ENCODE measurements around the gene CORO1C.
"Not testable (repeated sequence)": the region's sequence is repeated elsewhere in the genome, so short reads cannot be mapped to it uniquely, and the experiment has no call there.

The CORO1C gene

DNA sequence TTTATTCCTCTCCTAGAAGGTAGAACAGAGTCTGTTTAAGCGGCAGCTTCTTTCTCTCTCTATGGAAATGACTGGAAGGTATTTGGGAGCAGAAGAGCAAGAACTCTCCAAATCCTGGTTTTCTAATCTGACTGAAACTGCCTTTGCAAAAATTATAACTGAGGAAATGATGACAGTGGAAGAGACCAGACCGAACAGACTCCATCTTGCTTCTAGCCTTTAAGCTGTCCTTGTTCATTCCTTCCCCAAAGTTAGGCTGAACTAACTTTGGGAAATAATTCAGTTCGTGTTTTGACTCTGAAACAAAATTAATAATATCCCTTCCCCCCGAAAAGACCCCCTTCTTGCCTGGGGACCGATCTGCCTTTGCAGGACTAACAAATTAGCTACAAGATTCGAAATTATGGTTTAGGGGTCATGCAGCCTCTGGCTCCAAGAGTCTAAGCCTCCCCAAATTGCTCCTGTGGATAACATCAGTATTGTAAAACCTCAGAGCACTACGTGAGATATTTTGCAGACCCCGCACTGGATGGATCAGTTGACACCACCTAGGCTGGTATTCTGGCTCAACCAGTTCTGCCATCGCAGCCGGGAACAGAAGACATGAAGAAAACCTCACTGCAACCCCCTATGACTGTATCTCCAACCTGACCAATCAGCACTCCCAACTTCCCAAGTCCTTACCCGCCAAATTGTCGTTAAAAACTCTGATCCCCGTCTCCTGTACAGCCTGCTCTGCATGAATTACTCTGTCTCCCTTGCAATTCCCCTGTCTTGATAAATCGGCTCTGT lies 111.8 kb downstream of the CORO1C start:
- Histone ChIP-seq H3K27ac (ENCODE audit: low read length) (no peak overlapping the region), H3K9ac (ENCODE audit: low read length in 2 of 2) (no peak overlapping the region), H3K36me3 (ENCODE audit: control insufficient read depth in 2 of 2, insufficient read depth in 2 of 2, low read length in 2 of 2) (no peaks in the 10 kb centered on the region), H3K9me3 (ENCODE audit: control insufficient read depth in 2 of 2, low read length in 2 of 2) (no peaks in the 10 kb centered on the region), H3K4me1 (ENCODE audit: control insufficient read depth, insufficient read depth, low read length) (no peaks in the 10 kb centered on the region), H3K27me3 (ENCODE audit: control insufficient read depth in 1 of 2, insufficient read depth in 2 of 2, low read length in 2 of 2) (no peaks in the 10 kb centered on the region), H3K4me3 (ENCODE audit: low read length in 2 of 2) (no peak overlapping the region)

DNA sequence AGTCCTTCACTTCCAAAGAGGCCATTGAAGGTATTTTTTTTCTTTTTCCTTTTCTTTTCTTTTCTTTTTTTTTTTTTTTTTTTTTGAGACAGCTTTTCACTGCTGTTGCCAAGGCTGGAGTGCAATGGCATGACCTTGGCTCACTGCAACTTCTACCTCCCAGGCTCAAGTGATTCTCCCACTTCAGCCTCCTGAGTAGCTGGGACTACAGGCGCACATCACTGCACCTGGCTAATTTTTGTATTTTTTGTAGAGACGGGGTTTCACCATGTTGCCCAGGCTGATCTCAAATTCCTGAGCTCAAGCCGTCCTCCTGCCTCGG lies 112.4 kb downstream of the CORO1C start:
- H3K27ac ChIP-seq (ENCODE audit: low read length); H3K4me3 ChIP-seq (ENCODE audit: low read length in 2 of 2); H3K27me3 ChIP-seq (ENCODE audit: control insufficient read depth in 1 of 2, insufficient read depth in 2 of 2, low read length in 2 of 2); H3K36me3 ChIP-seq (ENCODE audit: control insufficient read depth in 2 of 2, insufficient read depth in 2 of 2, low read length in 2 of 2); H3K9me3 ChIP-seq (ENCODE audit: control insufficient read depth in 2 of 2, low read length in 2 of 2); H3K9ac ChIP-seq (ENCODE audit: low read length in 2 of 2); H3K4me1 ChIP-seq (ENCODE audit: control insufficient read depth, insufficient read depth, low read length): not testable (repeated sequence)

DNA sequence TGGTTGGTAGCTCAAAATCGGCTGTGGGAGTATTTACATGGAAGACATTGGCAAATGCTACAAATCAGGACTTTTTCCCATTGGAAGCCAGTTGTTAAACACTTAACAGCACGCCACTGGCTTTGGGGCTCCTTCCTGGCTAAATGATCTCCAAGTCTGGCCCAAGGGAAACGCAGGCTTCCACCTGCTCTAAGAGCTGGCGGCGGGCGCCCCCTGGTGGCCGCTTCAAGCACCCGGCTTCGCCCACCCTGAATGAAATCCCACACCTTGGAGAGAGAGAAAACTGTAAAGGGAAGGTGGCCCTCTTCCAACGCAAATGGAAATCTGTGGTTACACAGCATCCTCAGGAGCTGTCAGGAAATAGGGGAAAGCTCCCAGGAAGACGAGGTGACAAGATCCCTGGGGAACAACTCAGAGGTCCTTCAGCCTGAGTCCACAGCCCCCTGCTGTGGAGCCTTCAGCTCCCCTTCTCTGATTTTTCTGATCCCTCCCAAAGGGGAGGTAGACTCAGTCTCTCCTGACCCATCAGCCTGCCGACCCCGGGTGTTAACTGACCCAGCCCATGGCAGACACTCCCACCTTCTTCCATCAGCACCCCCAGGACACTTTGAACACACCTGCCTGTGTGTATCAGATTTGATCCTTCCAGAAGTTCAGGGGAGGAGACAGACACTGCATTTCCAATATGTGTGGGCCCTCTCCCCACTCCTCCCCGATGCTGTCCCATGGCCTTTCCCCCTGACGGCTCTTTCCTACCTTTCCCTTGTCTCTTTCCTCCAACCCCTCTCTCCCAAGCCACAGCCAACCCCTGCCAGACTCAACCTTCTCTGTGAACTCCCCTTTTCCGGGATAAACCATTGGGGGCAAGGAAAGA lies 113.0 kb downstream of the CORO1C start:
- Histone ChIP-seq H3K9me3 (ENCODE audit: control insufficient read depth in 2 of 2, low read length in 2 of 2) (no peaks in the 10 kb centered on the region), H3K4me3 (ENCODE audit: low read length in 2 of 2) (no peak overlapping the region), H3K27me3 (ENCODE audit: control insufficient read depth in 1 of 2, insufficient read depth in 2 of 2, low read length in 2 of 2) (no peaks in the 10 kb centered on the region), H3K4me1 (ENCODE audit: control insufficient read depth, insufficient read depth, low read length) (peaks cover 2% of the 10 kb centered on the region), H3K36me3 (ENCODE audit: control insufficient read depth in 2 of 2, insufficient read depth in 2 of 2, low read length in 2 of 2) (no peaks in the 10 kb centered on the region), H3K27ac (ENCODE audit: low read length) (no peak overlapping the region), H3K9ac (ENCODE audit: low read length in 2 of 2) (no peak overlapping the region)

DNA sequence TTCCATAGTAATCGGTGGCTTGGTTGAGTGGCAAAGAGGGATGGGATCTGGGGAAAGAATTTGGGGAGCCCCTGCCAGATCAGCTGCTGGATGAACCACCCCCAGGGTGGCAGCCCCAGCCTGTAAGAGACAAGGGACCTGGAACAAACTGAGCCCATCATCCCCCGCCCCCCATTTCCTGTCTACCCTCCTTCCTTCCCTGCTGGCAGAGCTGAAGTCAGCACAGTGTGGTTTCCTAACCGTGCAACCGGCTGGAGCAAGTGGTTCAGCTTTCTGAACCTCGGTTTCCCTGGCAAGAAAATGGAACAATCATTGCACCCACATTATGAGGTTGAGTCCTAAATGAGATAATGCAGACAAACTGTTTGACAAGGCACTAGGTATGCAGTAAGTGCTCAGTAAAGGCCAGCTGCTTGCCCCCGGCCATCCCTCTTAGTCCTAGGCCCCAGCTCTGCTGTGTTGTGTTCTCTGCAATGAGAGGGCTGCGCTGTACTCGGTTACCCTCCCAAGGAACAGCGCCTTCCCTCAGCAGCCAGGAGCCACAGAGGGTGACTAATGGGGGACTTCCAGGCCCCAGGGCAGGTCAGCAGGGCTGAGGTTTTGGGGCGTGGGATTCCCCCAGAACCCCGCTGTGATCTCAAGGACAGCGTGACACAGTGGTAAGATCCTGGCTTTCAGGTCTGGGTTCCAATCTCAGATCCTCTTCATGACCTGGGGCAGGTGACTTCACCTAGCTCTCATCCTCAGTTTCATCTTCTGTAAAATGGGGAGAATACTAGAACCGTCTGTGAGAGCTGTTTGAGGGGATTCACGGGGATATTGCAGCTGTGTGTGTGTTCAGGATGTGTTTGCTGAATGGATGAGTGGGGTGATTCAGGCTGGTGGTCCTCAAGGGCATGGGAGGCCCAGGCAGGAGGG lies 114.1 kb downstream of the CORO1C start:
- Histone ChIP-seq H3K27me3 (ENCODE audit: control insufficient read depth in 1 of 2, insufficient read depth in 2 of 2, low read length in 2 of 2) (no peaks in the 10 kb centered on the region), H3K9ac (ENCODE audit: low read length in 2 of 2) (no peak overlapping the region), H3K9me3 (ENCODE audit: control insufficient read depth in 2 of 2, low read length in 2 of 2) (no peaks in the 10 kb centered on the region), H3K4me1 (ENCODE audit: control insufficient read depth, insufficient read depth, low read length) (peaks cover 2% of the 10 kb centered on the region), H3K4me3 (ENCODE audit: low read length in 2 of 2) (no peak overlapping the region), H3K36me3 (ENCODE audit: control insufficient read depth in 2 of 2, insufficient read depth in 2 of 2, low read length in 2 of 2) (no peaks in the 10 kb centered on the region), H3K27ac (ENCODE audit: low read length) (no peak overlapping the region)

DNA sequence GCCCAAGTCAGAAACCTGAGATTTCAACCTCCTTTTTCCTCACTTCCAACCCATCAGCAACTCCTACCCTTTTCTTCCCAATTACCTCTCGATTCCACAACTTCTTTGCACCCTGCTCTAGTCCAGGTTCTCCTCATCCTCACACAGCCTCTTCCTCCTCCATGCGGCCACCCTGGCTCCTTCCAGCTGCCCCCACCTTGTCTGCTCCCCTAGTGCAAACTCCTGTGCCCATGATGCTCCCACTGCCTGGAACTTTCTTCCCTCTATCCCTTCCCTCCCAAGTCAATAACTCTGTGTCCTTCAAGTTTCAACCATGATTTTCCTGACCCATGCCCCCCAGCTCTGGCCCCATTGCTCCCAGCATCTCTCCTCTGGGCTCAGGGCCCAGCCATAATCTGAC lies 115.0 kb downstream of the CORO1C start:
- Histone ChIP-seq H3K27me3 (ENCODE audit: control insufficient read depth in 1 of 2, insufficient read depth in 2 of 2, low read length in 2 of 2) (no peaks in the 10 kb centered on the region), H3K27ac (ENCODE audit: low read length) (no peak overlapping the region), H3K4me1 (ENCODE audit: control insufficient read depth, insufficient read depth, low read length) (peaks cover 2% of the 10 kb centered on the region), H3K9me3 (ENCODE audit: control insufficient read depth in 2 of 2, low read length in 2 of 2) (no peaks in the 10 kb centered on the region), H3K4me3 (ENCODE audit: low read length in 2 of 2) (no peak overlapping the region), H3K36me3 (ENCODE audit: control insufficient read depth in 2 of 2, insufficient read depth in 2 of 2, low read length in 2 of 2) (no peaks in the 10 kb centered on the region), H3K9ac (ENCODE audit: low read length in 2 of 2) (no peak overlapping the region)

DNA sequence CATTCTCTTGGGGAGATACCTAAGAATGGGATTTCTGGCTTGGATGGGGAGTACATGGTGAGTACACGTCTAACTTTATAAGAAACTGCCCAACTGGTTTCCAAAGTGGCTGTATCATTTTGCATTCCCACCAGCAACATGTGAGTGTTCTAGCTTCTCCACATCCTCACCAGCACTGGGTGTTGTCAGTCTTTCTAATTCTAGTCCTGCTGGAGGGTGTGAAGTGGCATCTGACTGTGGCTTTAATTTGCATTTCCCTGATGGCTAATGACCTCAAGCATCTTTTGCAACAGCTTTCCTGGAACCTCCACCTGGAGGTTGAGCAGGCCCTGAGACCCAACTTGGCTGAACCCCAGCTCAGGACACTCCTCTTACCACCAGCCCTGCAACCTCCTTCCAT lies 115.4 kb downstream of the CORO1C start:
- Histone ChIP-seq H3K36me3 (ENCODE audit: control insufficient read depth in 2 of 2, insufficient read depth in 2 of 2, low read length in 2 of 2) (no peaks in the 10 kb centered on the region), H3K27me3 (ENCODE audit: control insufficient read depth in 1 of 2, insufficient read depth in 2 of 2, low read length in 2 of 2) (no peaks in the 10 kb centered on the region), H3K4me1 (ENCODE audit: control insufficient read depth, insufficient read depth, low read length) (peaks cover 2% of the 10 kb centered on the region), H3K9me3 (ENCODE audit: control insufficient read depth in 2 of 2, low read length in 2 of 2) (no peaks in the 10 kb centered on the region), H3K27ac (ENCODE audit: low read length) (no peak overlapping the region), H3K4me3 (ENCODE audit: low read length in 2 of 2) (no peak overlapping the region), H3K9ac (ENCODE audit: low read length in 2 of 2) (no peak overlapping the region)

DNA sequence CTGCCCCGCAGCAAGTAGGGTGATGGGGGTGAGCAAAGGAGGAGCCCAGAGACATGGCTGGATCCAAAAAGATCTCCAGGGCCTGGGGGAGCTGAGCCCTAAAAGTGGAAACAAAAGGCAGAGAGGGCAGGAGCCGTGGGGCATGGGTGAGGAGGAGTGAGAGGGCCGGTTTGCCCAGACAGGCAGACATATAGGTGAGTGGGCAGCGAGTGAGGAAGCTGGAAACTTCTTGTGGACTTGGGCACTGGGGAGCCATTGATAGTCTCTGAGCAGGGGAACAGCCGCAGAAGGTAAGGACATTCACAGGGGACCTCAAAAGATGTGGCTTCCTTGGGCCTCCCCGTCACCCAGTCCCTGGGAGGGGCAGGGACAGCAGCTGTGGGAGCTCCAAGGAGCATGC lies 116.7 kb downstream of the CORO1C start:
- no peaks in the 10 kb centered on the region for H3K9me3 ChIP-seq (ENCODE audit: control insufficient read depth in 2 of 2, low read length in 2 of 2)

DNA sequence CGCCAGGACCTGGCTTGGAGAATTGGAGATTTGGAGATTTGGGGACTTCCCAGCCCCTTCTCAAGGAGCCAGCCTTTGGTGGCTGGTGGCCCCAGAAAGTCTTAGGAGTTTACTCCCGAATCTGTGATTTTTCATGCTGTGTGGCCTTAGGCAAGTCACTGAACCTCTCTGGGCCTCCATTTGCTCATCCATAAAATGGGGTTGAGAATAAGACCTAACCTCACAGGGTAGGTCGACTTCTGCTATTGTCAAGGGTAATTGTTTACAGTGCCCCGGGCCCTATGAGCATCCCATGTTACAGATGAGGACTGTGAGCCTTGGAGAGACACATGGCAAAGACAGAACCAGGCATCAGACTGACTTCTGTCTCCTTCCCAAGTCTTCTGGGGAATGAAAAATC lies 117.3 kb downstream of the CORO1C start:
- Histone ChIP-seq H3K27me3 (ENCODE audit: control insufficient read depth in 1 of 2, insufficient read depth in 2 of 2, low read length in 2 of 2) (no peaks in the 10 kb centered on the region), H3K4me3 (ENCODE audit: low read length in 2 of 2) (no peak overlapping the region), H3K9ac (ENCODE audit: low read length in 2 of 2) (no peak overlapping the region), H3K36me3 (ENCODE audit: control insufficient read depth in 2 of 2, insufficient read depth in 2 of 2, low read length in 2 of 2) (no peaks in the 10 kb centered on the region), H3K4me1 (ENCODE audit: control insufficient read depth, insufficient read depth, low read length) (peaks cover 11% of the 10 kb centered on the region), H3K27ac (ENCODE audit: low read length) (no peak overlapping the region), H3K9me3 (ENCODE audit: control insufficient read depth in 2 of 2, low read length in 2 of 2) (no peaks in the 10 kb centered on the region)

More for the DNA sequence above, 116.7 kb downstream of the CORO1C start:
- Histone ChIP-seq H3K36me3 (ENCODE audit: control insufficient read depth in 2 of 2, insufficient read depth in 2 of 2, low read length in 2 of 2) (no peaks in the 10 kb centered on the region), H3K27ac (ENCODE audit: low read length) (no peak overlapping the region), H3K4me3 (ENCODE audit: low read length in 2 of 2) (no peak overlapping the region), H3K27me3 (ENCODE audit: control insufficient read depth in 1 of 2, insufficient read depth in 2 of 2, low read length in 2 of 2) (no peaks in the 10 kb centered on the region), H3K9ac (ENCODE audit: low read length in 2 of 2) (no peak overlapping the region), H3K4me1 (ENCODE audit: control insufficient read depth, insufficient read depth, low read length) (peaks cover 8% of the 10 kb centered on the region)

DNA sequence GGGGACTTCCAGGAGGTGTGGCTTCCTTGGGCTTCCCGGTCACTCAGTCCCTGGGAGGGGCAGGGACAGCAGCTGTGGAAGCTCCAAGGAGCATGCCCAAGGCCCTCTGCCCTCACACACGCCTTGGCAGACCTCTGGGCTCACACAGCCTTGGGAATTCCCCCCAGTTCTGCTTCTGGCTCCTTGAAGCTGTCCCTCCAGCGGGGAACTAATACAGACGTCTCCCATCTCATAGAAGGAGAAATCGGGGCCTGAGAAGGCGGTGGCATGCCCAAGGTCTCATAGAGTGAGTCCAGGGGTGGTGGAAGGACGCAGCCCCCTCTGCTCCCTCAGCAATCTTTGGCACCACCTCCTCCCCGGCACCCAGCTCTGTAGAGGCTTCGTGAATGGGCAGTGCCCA lies 117.8 kb downstream of the CORO1C start:
- no peak overlapping the region for H3K27ac ChIP-seq (ENCODE audit: low read length)
- H3K4me3 ChIP-seq (ENCODE audit: low read length in 2 of 2): no peak overlapping the region
- no peaks in the 10 kb centered on the region for H3K27me3 ChIP-seq (ENCODE audit: control insufficient read depth in 1 of 2, insufficient read depth in 2 of 2, low read length in 2 of 2)
- H3K9ac ChIP-seq (ENCODE audit: low read length in 2 of 2): no peak overlapping the region
- no peaks in the 10 kb centered on the region for H3K9me3 ChIP-seq (ENCODE audit: control insufficient read depth in 2 of 2, low read length in 2 of 2)
- H3K36me3 ChIP-seq (ENCODE audit: control insufficient read depth in 2 of 2, insufficient read depth in 2 of 2, low read length in 2 of 2): no peaks in the 10 kb centered on the region
- peaks cover 11% of the 10 kb centered on the region for H3K4me1 ChIP-seq (ENCODE audit: control insufficient read depth, insufficient read depth, low read length)

DNA sequence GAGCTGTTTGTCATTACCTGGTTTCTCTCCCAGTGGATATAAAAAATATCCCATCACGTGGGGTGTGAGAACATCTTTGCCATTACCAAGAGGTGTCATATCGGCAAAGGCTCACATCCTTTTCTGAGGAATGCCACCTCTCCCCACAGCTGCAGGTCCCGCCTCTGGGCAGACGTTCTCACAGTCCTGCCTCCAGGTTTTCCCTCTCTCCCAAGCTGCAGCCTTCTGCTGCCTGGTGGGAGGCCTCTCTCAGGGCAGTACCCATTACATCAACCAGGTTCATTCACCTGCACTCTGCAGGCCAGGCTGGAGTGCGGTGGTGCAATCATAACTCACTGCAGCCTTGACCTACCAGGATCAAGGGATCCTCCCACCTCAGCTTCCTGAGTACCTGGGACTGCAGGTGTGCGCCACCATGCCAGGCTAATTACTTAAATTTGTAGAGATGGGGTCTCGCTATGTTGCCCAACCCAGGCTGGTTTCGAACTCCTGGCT lies 118.5 kb downstream of the CORO1C start:
- H3K27me3 ChIP-seq (ENCODE audit: control insufficient read depth in 1 of 2, insufficient read depth in 2 of 2, low read length in 2 of 2): no peaks in the 10 kb centered on the region
- H3K27ac ChIP-seq (ENCODE audit: low read length): no peak overlapping the region
- H3K9ac ChIP-seq (ENCODE audit: low read length in 2 of 2): no peak overlapping the region
- H3K4me3 ChIP-seq (ENCODE audit: low read length in 2 of 2): no peak overlapping the region
- peaks cover 11% of the 10 kb centered on the region for H3K4me1 ChIP-seq (ENCODE audit: control insufficient read depth, insufficient read depth, low read length)
- H3K36me3 ChIP-seq (ENCODE audit: control insufficient read depth in 2 of 2, insufficient read depth in 2 of 2, low read length in 2 of 2): no peaks in the 10 kb centered on the region
- no peaks in the 10 kb centered on the region for H3K9me3 ChIP-seq (ENCODE audit: control insufficient read depth in 2 of 2, low read length in 2 of 2)

All from stomach smooth muscle (tissue), 2 donors.